DMS79 treated with DMSO at 0.1 percent for 48 hours (cell line): Measurements from ENCODE around the gene SULT1C4.

Source experiments
- DNase-seq: peaks from one replicate; lab custom pipeline; 2025; lab: John Stamatoyannopoulos, UW

Gene SULT1C4

GRCh38 chr2:108370080-108370479, 7.7 kb upstream of the SULT1C4 start:
- no peak for DNase-seq

- no peak for DNase-seq
Measured at GRCh38 chr2:108376774-108377173, 980 bp upstream of the SULT1C4 start.

GRCh38 chr2:108377401-108377800, 353 bp upstream of the SULT1C4 start:
- DNase-seq, result no peak

- DNase-seq, result no peak
Measured at GRCh38 chr2:108378851-108379250, 1.1 kb downstream of the SULT1C4 start.

- DNase-seq, result no peak
Measured at GRCh38 chr2:108382196-108382595, 4.4 kb downstream of the SULT1C4 start.

GRCh38 chr2:108383146-108383830, 5.5 kb downstream of the SULT1C4 start:
- DNase-seq, result no peak

- no peak for DNase-seq
Measured at GRCh38 chr2:108384662-108385393, 7.1 kb downstream of the SULT1C4 start.

GRCh38 chr2:108385411-108386071, 7.8 kb downstream of the SULT1C4 start:
- DNase-seq, result no peak

GRCh38 chr2:108388045-108388444, 10.3 kb downstream of the SULT1C4 start:
- no peak for DNase-seq

- DNase-seq, result no peak
Measured at GRCh38 chr2:108390340-108390739, 12.6 kb downstream of the SULT1C4 start.

GRCh38 chr2:108392029-108392428, 14.3 kb downstream of the SULT1C4 start:
- DNase-seq, result no peak

GRCh38 chr2:108393197-108393596, 15.4 kb downstream of the SULT1C4 start:
- no peak for DNase-seq

GRCh38 chr2:108395155-108395554, 17.4 kb downstream of the SULT1C4 start:
- DNase-seq, result no peak

- no peak for DNase-seq
Measured at GRCh38 chr2:108396845-108397244, 19.1 kb downstream of the SULT1C4 start.

- DNase-seq, result no peak
Measured at GRCh38 chr2:108399479-108399878, 21.7 kb downstream of the SULT1C4 start.

- no peak for DNase-seq
Measured at GRCh38 chr2:108401800-108402199, 24.0 kb downstream of the SULT1C4 start.

GRCh38 chr2:108403494-108403893, 25.7 kb downstream of the SULT1C4 start:
- DNase-seq, result no peak

GRCh38 chr2:108404784-108405397, 27.1 kb downstream of the SULT1C4 start:
- DNase-seq, result no peak

GRCh38 chr2:108407864-108408729, 30.3 kb downstream of the SULT1C4 start:
- no peak for DNase-seq

- no peak for DNase-seq
Measured at GRCh38 chr2:108409768-108410167, 32.0 kb downstream of the SULT1C4 start.

- DNase-seq, result no peak
Measured at GRCh38 chr2:108412995-108413710, 35.4 kb downstream of the SULT1C4 start.
